ENCODE data around the gene UMODL1. TPM values are rescaled to one million over a fixed set of nuclear protein-coding genes. Genes with fewer than 3 reads are reported as not detected.

UMODL1 gene
- total and polyA plus RNA-seq, 12 donors, result 0.10 to 0.79 (median 0.17) TPM; not detected in 9

GRCh38 chr21:42160765-42161164 is 89.6 kb downstream of the UMODL1 start:
- no peaks in the 10 kb centered on the region for H3K36me3 ChIP-seq (replicated peaks in 1 of 2)
- no peak overlapping the region for H3K4me3 ChIP-seq
- TF ChIP-seq CTCF (IDR thresholded peaks at IDR 0.05), result no peak
- no peak for TF ChIP-seq POLR2A (IDR thresholded peaks at IDR 0.05)
- intact Hi-C loops (cut with DNase I), result no loop called here
- no peaks in the 10 kb centered on the region for H3K9me3 ChIP-seq (replicated peaks in 1 of 3)
- DNase-seq, result peak in 2 of 7 donors; percentile 7 to 39
- no peak overlapping the region for H3K27ac ChIP-seq
- no peaks in the 10 kb centered on the region for H3K4me1 ChIP-seq (replicated peaks in 1 of 2)
- H3K27me3 ChIP-seq, result no peaks in the 10 kb centered on the region
- WGBS, 4 donors, result 82 to 92% (median 83%) methylated on average over 2 to 9 of the region's 9 CpGs

DNA sequence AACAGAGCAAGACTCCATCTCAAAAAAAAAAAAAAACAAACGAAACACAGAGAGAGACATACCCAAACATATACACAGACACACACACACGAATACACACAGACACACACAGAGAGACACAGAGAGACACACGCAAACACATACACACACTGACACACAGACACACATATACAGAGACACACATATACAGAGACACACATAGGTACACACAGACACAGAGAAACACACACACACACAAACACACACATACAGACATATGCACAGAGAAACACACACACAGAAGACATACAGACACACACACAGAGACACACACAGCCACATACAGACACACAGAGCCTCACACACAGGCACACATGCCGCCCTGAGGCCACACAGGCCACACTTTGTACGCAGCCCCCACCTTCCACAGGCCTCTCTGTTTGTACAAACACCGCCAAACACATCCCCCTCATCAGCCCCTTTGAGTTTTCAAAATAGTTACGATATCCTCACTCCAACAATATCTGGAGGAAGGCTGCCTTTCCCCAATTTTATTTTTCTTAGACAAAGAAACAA is 90.4 kb downstream of the UMODL1 start:
- Histone ChIP-seq H3K4me3 (no peak overlapping the region), H3K36me3 (replicated peaks in 1 of 2) (no peaks in the 10 kb centered on the region), H3K4me1 (replicated peaks in 1 of 2) (no peaks in the 10 kb centered on the region), H3K9me3 (replicated peaks in 1 of 3) (no peaks in the 10 kb centered on the region), H3K27ac (no peak overlapping the region), H3K27me3 (no peaks in the 10 kb centered on the region)
- intact Hi-C loops (cut with DNase I), result no loop called here
- peak in 2 of 7 donors; percentile 7 to 38 for DNase-seq
- TF ChIP-seq CTCF (IDR thresholded peaks at IDR 0.05) (no peak), POLR2A (IDR thresholded peaks at IDR 0.05) (no peak)
- 69 to 74% (median 71%) methylated on average over 7 of the region's 7 CpGs for WGBS, 4 donors

DNA sequence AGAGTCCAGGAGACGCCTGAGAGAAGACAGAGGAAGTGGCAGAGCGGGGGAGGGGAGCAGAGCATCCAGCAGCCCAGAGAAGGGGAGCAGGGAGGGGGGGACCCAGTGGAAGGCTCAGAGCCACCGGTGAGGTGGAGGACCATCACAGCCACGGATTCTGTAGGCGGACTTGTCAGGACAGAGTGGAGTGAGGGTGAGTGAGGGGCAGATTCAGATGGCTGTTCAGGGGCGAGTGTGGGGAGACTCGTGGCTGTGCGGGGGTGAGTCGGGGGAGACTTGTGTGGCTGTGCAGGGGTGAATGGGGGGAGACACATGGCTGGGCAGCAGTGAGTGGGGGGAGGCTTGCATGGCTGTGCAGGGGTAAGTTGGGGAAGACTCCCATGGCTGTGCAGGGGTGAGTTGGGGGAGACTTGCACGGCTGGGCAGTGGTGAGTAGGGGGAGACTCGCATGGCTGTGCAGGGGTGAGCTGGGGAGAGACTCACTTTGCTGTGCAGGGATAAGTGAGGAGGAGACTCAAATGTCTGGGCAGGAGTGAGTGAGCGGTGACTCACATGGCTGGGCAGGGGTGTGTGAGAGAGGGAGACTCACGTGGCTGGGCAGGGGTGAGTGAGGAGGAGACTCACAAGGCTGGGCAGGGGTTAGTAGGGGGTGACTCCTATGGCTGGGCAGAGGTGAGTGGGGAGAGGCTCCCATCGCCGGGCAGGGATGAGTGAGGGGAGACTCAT is 91.0 kb downstream of the UMODL1 start:
- Histone ChIP-seq H3K9me3 (replicated peaks in 1 of 3) (no peaks in the 10 kb centered on the region), H3K27ac (no peak overlapping the region), H3K4me3 (no peak overlapping the region), H3K4me1 (replicated peaks in 1 of 2) (no peaks in the 10 kb centered on the region), H3K27me3 (no peaks in the 10 kb centered on the region), H3K36me3 (replicated peaks in 1 of 2) (no peaks in the 10 kb centered on the region)
- 50 to 60% (median 56%) methylated on average over 15 of the region's 15 CpGs for WGBS, 4 donors
- no peak for TF ChIP-seq POLR2A (IDR thresholded peaks at IDR 0.05)
- no peak for TF ChIP-seq CTCF (IDR thresholded peaks at IDR 0.05)
- DNase-seq, result peak in 2 of 7 donors; percentile 33 to 50
- intact Hi-C loops (cut with DNase I), result no loop called here

- Histone ChIP-seq H3K27me3 (no peaks in the 10 kb centered on the region), H3K9me3 (replicated peaks in 1 of 3) (no peaks in the 10 kb centered on the region), H3K4me1 (replicated peaks in 1 of 2) (no peaks in the 10 kb centered on the region), H3K4me3 (no peak overlapping the region), H3K36me3 (replicated peaks in 1 of 2) (no peaks in the 10 kb centered on the region), H3K27ac (no peak overlapping the region)
- WGBS, 4 donors, result 65 to 70% (median 67%) methylated on average over 9 of the region's 9 CpGs
- intact Hi-C loops (cut with DNase I), result no loop called here
- DNase-seq, result peak in 1 of 7 donors; percentile 45
- no peak for TF ChIP-seq CTCF (IDR thresholded peaks at IDR 0.05)
- no peak for TF ChIP-seq POLR2A (IDR thresholded peaks at IDR 0.05)
These were observed 91.9 kb downstream of the UMODL1 start for GRCh38 chr21:42162831-42163510.

All from adrenal gland (tissue), 12 donors.